ENCODE measurements around the gene MAML2.

- TF ChIP-seq CTCF (IDR thresholded peaks at IDR 0.05) = no peak
- no peak for TF ChIP-seq ZFX (IDR thresholded peaks at IDR 0.05; ENCODE audit: borderline replicate concordance)
These were observed 78.6 kb downstream of the MAML2 start for GRCh38 chr11:96264364-96264763.

All from 22Rv1 (cell line).